HG03442 (cell line): Measurements from ENCODE around the gene KCNIP3.
"Not testable (repeated sequence)": the region's sequence is repeated elsewhere in the genome, so short reads cannot be mapped to it uniquely, and the experiment has no call there.

Experiments used
- ATAC-seq: cut with Tn5 transposase; IDR thresholded peaks from one replicate; pipeline ENCODE4 v1.9.1; 2021; ENCODE audit warnings: mild to moderate bottlenecking, moderate library complexity; ENCODE audit not compliant: unreplicated experiment

KCNIP3 gene

DNA sequence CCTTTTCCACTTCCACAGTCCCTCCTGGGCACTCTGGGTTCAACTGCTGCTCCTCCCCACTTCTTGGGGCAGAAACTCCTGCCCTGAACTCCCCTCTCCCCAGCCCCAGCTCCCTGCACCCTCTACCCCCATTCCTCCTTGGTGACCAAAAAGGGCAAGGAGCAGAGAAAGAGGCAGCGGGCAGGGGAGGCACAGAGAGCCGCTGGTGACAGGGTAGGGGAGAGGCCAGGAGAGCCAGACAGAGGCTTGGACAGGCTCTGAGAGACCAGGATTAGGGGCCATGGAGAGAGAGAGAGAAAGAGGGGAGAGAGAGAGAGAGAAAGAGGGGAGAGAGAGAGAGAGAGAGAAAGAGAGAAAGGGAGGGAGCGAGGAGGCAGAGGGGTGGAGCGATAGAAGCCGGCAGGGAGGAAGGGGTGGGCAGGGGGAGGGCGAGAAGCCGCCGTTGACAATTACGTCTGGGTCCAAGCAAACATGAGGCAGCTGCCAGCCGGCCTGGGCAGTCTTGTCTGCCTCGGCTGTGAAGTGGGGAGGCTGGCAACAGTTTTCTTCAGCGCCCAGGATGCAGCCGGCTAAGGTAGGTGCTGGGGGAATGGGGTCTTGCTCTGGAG lies at the start of gene KCNIP3:
Gene KCNIP3 (plus strand): TSS at position 468 of the 608 bp plus-strand sequence. CDS start 92 bp downstream, at position 560.
- no peak for ATAC-seq

DNA sequence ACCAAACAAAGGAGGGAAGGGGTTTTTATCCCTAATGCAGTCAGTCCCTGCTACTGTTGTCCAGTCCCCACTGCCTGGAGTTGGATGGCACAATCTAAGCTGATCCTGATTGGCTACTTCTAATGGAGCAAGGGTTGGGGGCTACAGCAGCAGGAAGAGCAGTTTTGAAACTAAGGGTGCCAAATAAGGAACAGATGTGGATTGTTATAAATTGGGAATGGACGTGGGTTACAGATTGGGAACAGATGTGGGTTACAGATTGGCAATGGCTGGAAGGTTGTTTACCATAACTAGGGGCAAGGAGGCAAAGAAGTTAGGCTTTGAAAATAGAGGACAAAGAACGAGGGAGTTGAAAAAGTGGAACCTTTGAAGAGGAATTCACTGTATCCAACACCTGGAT lies 38.9 kb upstream of the KCNIP3 start:
- ATAC-seq = no peak

DNA sequence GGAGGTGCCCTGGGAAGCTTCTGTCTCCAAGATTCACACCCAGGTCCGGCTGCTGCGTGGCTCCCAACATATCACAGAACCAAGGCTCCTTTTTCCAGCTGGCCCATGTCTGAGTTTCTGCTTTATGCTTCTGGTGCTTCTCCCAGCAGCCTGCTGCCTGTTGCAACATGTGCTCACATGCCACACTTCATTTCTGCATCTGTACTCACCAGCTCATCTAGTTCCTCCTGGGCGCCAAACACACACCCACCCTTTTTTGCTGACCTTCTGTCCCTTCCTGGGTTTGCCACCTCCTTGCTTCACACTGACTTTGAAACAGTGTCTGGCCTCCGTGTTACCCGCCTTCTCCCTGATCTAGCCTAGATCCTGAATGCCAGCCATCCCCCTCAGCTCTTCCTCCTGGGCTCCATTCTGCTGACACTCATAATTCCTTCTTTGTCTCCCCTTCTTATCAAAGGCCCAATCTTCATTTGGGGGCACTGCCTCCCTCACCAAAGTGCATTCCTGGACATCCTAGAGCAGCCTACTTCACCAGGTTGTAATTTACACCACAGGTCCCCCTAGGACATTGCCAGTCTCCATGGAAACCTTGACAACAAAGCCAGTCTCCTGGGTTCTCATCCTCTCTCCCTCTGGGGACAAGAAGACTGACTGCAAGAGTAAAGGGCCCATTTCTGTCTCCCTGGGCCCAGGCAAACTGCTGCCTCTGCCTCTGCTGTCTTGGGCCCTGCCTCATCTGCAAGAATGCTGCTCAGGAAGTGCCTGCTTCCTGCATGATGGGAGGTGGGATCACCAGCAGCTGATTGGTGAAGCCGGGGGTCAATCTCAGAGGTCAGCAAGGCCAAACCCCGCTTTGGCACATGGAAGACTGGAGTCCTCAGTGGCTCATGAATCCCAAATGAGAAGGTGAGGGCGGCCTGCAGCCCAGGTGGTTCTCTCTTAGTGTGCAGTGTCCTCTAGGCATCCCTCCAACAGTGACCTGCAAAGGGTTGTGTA lies 36.8 kb upstream of the KCNIP3 start:
- no peak for ATAC-seq

DNA sequence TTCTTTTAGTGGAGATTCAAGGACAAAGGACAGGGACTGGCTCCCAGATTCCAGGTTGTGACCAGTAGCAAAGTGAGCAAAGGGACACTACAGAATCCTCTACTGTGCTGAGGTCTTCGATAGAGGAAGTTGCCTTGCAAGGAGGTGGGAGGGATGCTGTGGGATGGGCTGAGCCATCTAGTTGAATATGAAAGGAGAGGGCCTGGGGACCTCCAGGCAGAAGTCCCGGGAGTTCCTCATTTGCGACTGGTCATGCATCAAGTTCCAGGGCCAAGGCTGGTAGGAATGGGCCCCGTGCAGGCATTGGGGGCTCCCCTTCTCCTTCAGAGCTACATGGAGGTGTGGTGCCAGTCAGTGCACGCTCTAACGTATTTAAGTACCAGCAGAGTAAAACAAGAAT lies 35.5 kb upstream of the KCNIP3 start:
- no peak for ATAC-seq

DNA sequence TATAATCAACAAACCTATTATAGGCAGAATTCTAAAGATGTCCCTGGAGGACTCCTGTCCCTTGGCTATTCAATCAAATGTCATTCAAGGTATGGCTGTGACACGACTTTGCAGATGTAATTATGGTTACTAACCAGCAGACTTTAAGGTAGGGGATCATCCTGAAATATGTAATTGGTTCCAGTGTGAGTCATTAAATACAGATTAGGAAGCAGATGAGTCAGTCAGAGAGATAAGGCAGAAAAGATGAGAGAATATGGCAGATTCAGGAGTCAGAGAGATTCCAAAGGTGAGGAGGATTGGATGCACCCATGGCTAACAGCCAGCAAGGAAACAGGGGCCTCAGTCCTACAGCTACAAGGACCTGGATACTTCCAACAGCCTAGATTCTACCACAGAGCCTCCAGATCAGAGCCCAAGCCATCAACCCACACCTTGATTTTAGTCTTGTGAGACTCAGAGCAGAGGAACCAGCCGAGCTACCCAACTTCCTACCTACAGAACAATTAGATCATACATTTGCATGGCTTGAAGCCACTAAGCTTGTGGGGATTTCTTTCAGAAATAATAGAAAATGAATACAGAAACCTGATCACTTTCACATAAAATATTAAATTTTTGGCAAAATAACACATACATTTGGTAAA lies 34.1 kb upstream of the KCNIP3 start:
- no peak for ATAC-seq

DNA sequence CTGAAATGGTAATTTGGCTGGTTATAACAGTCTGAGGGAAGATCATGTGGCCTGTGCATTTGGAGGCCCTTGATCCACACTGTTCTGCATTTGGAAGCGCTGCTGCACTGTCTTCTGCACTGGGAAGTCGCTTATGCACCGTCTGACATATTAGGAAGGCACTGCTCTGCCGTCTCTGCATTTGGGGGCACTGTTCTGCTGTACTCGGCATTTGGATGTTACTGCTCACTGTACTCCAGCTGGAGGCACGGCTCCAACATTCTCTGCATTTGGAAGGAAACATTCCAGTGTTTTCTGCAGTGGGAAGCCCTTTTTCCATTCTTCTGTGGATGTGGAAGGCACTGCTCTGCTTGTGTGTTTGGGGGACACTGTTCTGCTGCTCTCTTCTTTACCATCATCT lies 32.5 kb upstream of the KCNIP3 start:
- ATAC-seq = no peak

DNA sequence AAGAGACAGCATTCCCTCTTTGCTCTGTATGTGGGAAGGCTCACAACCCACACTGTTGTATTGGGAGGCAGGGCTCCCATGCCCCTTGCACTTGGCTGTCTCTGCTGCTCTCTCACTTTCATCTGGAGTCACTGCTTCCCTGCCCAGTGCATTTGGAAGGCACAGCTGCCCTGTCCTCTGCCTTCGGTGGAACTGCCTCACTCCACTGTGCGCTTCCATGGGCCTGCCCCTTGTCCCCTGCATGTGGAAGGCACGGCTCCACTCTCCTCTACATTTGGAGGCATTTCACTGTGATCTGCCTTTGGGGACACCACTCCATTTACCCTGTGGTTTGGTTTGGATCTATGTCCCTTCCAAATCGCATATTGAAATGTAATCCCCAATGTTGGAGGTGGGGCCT lies 32.0 kb upstream of the KCNIP3 start:
- ATAC-seq = no peak

DNA sequence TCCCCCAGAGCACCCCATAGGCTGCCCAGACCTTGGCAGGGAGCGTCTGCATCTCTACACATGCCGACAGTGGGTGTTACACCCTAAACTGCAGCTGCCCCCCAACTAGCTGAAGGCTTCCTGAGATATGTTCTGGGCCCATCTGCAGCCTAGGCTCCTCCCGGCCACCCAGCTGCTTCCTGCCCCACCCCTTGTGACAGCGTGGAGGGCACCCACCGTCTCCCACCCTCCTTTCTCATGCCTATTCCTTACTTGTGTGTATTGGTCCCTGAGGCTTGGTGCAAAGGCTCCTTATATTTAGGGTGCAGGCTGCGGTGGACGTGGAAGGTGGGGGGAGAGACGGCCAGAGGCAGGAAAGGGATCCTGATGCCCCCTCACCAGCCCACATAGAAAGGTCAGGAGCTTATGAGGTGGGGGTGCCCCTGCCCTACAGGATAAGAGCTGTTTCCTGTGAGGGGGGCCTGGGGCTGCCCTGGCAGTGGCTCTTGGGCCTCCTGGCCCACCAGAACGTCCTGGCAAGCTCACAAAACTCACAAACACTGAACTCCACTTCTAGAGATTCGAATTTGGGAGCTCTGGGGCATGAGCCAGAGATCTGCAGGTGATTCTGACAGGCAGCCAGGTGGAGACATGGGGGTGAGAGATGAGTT lies 30.2 kb upstream of the KCNIP3 start:
- no peak for ATAC-seq

DNA sequence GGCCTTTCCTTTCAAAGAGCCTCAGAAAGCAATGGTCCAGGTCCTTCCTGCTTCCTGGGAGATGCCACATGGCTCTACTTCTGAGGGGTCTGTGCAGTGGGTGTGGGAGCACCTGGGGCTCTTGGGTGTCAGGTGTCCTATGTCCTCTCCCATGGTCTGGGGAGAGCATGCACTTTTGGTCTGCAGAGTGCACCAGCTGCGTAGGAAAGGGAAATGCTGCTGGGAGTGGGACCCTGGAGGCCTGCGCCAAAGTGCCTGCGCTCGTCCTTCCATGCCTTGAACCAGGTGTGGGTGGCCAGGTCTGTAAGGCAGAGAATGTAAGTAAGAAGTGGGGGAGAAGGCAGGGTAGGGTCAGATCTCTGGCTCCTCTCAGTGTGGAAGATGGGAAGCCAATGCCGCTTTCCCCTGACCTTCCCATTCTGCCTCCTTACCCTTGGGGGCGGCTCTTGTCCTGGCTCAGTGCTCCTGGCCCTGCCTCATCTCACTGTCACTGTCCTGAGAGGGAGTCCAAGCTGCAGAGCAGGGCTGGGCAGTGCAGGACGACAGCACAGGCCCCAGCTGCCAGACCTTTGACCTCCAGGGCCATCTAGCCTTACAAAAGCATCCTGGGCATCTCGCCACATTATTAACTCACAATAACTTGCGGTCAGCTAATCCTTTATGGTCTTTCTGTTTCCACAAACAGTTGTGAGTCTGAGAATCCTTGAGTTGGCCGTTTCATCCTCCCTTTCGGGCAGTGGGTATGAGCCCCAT lies 29.5 kb upstream of the KCNIP3 start:
- no peak for ATAC-seq

DNA sequence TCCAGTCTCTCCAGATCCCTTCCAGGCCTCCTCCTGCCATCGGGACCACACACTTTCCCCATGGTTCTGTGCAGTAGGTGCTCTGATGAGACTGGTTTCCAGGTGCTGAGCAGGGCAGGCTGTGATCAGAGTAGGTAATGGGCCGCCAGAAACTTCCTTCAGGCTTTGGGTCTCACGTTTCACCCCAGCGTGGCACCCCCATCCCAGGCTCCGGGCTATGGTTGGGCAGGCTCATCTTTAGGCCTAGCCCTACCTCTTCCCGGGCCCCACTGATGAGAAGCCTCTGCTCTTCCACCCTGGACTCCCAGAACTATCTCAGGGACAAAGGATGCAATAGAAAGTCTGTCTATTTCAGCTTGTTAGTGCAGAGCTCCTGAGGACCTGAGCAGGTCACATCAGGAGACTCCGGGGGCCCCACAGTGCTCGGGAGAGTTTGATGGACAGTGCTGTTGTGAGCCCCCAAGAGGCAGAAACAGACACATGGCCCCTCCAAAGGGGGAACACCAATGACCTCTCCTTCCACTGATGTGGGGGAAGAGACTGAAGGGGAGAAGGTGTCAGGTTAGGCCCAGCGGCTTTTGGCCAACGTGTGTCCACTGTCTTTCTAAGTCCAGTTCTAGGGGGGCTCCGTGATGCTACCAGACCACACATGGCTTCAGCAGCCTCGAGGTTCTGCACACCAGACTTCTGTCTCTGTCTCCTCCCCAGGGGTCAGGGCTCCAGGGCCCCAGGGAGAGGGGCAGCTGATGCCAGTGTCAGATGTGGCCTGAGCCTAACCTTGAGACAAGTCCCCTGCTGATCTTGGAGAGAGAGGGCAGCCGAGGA lies 28.7 kb upstream of the KCNIP3 start:
- ATAC-seq = no peak

DNA sequence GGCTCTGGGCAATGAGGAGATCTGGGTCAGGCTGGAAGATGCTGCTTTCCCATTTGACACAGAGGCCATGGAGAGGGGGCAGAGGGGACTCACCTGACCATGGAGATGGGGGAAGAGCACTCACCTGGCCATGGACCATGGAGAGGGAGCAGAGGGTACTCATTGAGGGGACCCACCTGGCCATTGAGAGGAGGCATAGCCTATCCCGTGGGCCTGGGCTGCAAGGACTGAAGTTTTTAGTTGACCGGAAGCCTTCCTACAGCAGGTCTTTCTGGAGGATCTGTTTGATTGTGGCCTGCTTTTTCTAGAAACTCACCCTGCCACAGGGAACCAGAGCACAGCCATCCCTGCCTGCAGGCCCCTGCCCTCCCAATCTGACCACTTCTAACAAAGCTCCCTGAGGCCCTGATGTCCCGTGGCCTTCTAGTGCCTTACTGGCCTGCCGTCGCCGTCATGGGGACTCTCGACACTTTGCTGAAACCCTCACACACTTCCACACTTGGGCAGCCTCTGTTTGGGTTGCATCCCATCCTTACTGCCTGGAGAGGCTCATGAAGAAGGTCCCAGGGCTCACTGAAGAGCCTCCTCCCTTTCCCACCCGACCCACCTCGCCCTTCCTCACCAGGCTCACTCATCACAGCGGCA lies 28.0 kb upstream of the KCNIP3 start:
- ATAC-seq = no peak

DNA sequence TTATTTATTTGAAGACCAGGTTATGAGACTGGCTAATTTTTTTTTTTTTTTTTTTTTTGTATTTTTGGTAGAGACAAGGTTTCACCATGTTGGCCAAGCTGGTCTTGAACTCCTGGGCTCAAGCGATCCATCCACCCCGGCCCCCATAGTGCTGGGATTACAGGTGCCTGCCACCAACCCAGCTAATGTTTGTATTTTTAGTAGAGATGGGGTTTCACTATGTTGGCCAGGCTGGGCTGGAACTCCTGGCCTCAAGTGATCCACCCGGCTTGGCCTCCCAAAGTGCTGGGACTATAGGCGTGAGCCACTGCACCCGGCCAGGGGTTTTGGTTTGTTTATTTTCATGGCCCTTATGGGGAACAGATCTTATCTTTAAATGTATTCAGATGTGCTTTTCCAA lies 27.4 kb upstream of the KCNIP3 start:
- not testable (repeated sequence) for ATAC-seq

DNA sequence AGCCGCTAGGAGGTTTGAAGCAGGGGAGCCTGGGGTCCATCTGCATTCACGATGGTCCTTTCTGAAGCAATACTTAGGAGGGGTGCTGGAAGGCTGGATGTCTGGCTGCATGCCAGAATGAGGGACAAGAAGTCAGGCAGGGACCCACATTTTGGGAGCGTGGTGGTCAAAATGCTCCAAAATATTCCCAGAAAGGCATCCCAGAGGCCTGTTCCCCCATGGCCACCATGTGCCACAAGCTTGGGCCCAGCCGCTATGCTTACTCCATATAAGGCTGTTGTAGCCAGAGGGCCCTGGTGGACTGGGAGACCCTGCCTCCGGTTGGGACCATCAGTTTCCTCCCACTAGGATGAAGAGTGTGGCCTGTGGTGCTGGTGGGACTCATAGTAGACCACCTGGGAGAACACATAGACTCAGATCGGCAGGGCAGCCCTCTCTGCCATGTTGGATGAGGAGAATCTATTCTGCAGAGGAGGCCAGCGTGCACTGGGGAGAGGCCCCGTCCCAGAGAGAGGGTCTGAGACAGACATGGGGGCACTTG lies 26.5 kb upstream of the KCNIP3 start:
- no peak for ATAC-seq

DNA sequence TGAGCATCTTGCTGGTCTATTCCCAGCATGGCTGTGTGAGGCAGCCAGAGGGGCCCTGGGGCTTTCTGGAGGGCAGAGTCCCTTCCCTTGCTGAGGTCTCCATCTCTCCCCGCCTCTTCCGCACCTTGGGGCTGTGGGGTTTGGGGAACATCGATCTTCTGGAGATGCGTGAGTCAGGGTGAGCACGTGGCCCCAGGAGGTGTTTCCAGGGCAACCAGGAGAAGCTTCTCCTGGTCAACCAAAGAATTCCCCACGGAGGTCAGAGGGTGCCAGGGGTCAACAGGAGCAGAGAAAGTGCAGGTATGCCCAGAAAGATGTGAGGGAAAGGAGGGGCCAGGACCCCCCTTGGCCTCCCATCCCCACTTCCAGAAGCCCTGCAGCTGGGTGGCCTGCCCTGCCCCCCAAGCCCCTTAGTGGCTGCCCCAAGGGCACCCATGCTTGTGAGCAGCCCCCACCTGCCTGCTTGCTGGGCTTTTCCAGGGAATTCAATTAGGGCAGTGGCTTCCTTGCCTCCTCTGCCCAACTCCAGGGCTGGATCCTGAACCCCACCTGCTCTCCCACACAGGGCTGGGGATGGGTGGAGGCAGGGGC lies 25.7 kb upstream of the KCNIP3 start:
- no peak for ATAC-seq

DNA sequence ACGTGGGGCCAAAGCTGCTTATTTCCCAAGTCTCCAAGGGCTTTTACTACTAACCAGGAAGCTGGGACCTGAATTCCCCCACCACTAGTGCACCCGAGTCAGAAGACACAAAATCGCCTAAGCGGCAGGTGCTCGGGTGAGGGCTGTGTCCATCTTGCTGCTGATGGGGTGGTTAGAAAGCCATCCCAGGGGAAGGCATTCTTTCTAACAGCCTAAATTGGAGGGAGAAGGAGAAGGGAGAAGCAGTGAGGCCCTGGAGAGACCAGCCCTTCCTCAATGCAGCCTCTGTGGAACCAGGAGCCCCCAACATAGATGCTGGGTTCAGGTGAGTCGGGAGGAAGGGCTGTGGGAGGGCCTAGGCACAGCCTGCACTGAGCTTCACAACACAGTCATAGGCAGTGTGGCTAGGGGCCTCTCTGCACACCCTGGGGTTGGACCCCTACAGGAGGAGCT lies 24.8 kb upstream of the KCNIP3 start:
- ATAC-seq = no peak

DNA sequence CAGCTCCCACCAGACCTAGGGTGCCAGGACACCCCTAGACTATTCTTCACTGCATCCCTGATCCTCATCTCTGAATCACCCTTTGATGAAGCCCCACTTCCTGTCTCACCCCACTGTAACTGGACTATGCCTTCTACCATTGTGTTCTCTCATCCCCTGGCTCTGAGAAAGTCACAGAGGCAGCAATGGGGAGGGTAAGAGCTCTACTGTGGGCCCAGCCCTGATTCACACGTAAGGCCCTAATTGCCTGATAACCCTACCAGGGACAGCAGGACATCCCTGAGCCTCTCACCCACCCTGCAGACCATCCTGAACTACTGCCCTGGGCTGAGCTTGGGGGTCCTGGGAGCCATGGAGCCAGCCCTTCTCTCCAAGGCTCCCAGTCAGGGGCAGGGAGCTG lies 24.4 kb upstream of the KCNIP3 start:
- ATAC-seq = no peak

DNA sequence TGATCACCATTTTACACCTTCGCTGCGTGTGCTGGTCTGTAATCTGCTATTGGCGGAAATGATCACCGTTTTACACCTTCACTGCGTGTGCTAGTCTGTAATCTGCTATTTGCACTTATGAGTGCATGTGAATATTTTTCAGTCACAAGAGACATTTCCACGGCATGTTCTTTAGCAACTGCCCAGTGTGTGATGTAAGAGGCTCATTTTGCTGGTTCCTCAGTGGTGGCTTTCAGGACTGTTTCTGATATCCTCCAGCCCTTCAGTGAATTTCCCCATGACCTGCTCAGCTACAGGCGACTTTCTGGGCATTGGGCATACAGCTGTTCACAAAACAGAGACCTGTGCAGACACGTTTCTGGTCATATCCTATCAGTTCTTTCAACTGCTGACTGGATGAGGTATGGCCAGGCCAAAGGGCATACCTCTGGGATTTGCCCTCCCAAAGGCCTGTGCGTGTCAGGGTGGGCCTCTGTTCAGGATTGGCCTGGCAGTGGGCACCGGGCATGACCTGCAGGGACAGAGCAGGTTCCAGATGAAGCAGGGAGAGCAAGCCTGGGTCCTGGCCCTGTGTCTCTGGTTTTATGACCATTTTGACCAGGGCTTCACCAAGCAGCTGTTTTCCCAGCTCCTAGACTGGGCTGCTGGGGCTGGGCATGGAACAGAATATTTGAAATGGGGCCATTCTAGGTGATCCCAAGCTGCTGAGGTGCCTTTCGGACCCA lies 23.4 kb upstream of the KCNIP3 start:
- no peak for ATAC-seq
